ENCODE measurements around the gene C10orf143. TPM values are rescaled to one million over a fixed set of nuclear protein-coding genes. Genes with fewer than 3 reads are reported as not detected.
A peak's percentile ranks its signal among the peaks of the same experiment; 100 is the strongest.

Gene C10orf143
- total RNA-seq, 1 donor from 2014 or later, result 1.4 TPM

DNA sequence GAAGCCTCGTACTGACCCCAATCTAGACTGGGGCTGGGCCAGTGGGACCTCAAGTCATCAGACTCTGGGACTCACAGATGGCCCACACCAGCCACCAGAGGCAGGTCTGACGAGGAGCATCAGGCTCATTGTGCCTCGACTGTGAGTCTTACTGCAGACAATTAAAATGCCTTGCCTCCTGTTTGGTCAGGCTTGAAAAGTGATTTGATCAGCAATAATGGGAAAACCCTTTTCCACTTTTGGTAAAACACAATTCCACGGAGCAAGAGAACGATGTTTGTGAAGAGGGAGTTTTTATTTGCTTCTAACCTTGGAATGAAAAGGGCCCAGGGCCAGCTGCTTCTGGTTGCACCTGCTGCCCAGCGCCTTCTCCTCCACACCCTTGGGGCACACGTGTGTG is 43.9 kb downstream of the C10orf143 start:
- ATAC-seq (no peak), DNase-seq (ENCODE audit: missing footprints) (no peak)
- intact Hi-C loops (cut with DNase I), result no loop called here

DNA sequence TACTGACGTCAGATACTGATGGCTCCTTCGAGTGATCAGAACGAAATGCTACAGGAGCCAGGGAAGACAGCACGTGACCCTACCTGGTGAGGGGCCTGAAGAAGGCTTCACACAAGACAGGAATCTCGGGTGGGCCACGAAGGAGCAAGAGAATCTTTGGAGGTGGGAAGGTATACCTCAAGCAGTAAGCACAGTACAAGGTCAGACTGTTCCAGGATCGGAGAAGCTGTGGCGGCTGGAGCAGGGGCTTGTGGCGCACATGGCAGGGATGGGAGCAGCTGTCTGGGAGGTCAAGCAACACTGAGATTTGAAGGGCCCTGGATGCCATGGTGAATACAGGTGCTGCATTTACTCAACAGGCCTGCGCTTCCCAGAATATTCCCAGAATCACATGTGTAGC is 45.4 kb downstream of the C10orf143 start:
- no peak for ATAC-seq
- intact Hi-C loops (cut with DNase I), result no loop called here
- no peak for DNase-seq (ENCODE audit: missing footprints)

DNA sequence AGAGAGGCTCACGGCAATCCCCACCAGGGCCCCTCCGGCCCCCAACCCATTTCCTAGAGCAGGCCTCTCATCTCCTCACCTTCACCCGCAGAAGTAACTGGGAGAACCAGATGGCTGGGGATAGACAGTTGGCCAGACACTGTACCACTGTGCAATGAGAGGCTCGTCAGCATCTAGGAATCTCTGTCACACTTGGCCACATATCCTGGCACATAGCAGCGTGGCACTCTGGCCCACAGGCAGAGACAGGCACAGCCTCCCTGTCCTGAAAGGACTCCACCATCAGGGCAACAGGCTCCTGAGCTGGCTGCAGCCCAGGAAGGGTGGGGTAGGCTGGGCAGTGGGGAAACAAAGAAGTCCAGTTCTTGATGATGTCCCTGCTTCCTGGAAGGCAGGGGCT is 45.8 kb downstream of the C10orf143 start:
- ATAC-seq (peak; percentile 81), DNase-seq (ENCODE audit: missing footprints) (no peak)
- intact Hi-C loops (cut with DNase I), result no loop called here

DNA sequence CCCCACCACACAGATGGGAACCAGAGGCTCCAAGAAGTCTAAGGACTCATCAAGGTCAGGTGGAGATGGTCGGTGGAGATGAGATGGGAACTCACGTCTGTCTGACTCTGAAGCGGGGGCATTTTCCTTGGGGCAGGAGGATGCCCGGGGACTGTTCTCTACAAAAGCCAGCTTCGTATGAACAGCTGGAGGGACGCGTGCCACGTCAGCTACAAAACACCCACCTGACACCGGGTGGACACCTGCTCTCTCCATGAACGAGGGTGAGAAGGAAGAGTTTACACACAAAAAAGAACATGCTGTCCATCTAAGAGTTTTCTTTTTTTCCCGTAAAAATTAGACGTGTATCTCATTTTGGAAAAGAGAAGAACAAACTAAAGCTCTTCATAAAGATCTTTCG is 47.7 kb downstream of the C10orf143 start:
- ATAC-seq (no peak), DNase-seq (ENCODE audit: missing footprints) (no peak)
- intact Hi-C loops (cut with DNase I), result no loop called here

DNA sequence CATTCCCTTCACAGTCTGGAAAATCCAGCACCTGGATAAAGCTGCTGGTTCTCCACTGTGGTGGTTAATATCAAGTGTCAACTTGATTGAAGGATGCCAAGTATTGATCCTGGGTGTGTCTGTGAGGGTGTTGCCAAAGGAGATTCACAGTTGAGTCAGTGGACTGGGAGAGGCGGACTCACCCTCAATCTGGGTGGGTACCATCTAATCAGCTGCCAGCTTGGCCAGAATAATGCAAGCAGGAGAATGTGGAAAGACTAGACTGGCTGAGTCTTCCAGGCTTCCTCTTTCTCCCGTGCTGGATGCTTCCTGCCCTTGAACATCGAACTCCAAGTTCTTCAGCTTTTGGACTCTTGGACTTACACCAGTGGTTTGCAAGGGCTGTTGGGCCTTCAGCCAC is 48.4 kb downstream of the C10orf143 start:
- no peak for ATAC-seq
- intact Hi-C loops (cut with DNase I), result no loop called here
- DNase-seq (ENCODE audit: missing footprints), result no peak

DNA sequence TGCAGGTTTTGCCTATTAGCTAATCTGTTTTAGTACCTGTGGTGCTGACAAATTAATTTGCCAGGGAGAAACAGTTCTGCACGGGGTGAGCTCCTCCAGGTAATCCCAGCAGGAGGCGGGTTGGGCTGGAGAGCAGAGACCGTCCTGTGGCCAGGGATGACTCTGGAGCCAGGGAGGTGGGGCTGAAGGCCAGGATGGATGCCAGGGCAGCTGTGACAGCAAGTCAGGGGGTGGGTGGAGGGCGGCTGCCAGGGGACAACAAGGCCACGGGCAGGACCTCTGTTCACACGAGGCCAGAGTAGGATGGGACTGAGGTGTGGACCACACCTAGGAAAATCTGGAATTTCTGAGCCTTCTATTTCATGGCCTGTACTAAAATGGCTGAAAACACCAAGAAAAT is 48.9 kb downstream of the C10orf143 start:
- DNase-seq (ENCODE audit: missing footprints), result no peak
- intact Hi-C loops (cut with DNase I), result no loop called here
- ATAC-seq, result no peak

DNA sequence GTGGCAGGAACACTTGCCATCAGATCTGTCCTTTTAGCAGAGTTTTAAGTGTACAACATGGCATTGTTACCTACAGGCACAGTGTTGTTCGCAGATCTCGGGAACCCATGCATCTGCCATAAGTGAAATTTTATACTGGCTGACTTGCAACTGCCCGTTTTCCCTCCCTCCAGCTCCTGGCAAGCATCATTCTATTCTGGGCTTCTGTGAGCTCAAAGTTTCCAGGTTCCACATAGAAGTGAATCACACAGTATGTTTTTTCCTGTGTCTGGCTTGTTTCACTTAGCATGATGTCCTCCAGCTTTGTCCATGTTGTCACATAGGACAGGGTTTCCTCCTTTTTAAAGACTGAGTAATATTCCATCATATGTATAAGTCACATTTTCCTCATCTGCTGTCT is 56.6 kb downstream of the C10orf143 start:
- DNase-seq (ENCODE audit: missing footprints), result no peak
- intact Hi-C loops (cut with DNase I), result no loop called here
- ATAC-seq, result no peak

DNA sequence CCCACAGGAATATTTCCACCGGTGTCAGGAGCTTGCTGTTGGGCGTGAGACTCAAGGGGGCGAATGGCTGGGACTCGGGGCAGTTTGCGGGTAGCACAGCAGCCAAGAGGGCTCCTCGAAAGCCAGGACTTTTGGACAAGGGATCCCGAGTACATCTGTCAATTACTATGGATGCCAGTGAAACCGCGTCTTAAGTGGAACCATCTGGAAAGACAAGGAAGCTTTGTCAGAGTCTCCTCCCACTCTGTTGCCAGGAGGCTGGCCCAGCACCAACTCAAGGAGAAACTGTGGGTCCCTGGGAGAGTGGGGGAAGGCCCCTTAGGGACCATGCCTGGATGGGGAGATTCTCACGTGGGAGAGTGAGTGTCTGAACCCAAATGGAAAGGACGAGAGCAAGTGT is 57.1 kb downstream of the C10orf143 start:
- DNase-seq (ENCODE audit: missing footprints) (no peak), ATAC-seq (no peak)
- intact Hi-C loops (cut with DNase I), result no loop called here

DNA sequence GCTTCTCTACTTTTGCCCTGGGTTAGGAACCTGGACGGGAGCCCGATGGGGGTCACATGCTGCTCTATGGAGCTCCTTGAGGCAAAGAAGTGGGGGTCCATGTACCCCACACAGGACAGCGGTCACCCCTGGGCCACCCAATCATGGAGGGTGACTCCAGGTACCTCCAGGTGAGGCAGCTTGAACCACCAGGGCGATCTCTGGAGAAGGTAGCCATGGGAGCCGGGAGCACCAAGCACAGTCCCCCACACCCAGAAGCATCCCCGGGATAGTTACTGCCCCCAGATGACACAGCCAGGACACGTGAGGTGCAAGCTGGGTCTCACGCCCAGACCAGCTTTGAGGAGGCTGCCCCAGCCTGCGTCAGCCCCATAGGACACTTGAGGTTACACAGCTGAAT is 58.4 kb downstream of the C10orf143 start:
- intact Hi-C loops (cut with DNase I), result no loop called here
- ATAC-seq (no peak), DNase-seq (ENCODE audit: missing footprints) (no peak)

DNA sequence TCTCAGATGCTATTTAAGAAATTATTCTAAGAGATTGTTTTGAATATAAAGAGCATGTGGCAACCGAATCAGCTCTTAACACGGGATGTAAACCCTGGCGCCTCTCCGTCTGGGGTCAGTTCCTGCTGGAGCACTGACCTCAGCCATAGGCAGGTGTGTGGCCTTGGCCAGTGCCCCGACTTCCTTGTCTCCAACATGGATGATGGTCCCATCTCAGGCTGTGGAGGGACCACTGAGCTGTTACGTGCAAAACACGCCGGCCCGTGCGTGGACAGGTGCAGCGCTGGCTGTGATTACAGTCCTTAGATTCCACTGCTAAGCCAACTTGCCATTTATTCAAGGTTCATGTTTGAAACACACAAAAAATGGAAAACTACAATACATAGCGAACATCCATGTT is 59.9 kb downstream of the C10orf143 start:
- intact Hi-C loops (cut with DNase I), result no loop called here
- ATAC-seq, result no peak

DNA sequence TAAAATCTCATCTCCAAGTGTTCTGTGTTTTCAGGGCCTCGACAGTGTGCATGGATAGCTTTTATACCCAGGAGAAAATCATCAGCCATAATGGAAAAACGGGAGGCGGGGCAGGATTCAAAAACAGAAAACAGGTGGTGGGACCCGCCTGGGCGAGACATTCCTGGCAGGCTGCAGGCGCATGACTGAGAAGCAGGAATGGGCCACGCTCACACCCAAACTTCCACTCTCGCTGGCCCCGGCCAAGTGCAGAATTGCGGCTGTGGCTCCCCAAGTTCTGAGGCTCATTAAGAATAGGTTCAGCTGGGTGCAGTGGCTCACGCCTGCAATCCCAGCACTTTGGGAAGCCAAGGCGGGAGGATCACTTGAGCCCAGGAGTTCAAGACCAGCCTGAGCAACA is 60.6 kb downstream of the C10orf143 start:
- DNase-seq (ENCODE audit: missing footprints), result no peak
- intact Hi-C loops (cut with DNase I), result no loop called here
- ATAC-seq, result no peak

More for the DNA sequence above, 59.9 kb downstream of the C10orf143 start:
- no peak for DNase-seq (ENCODE audit: missing footprints)

DNA sequence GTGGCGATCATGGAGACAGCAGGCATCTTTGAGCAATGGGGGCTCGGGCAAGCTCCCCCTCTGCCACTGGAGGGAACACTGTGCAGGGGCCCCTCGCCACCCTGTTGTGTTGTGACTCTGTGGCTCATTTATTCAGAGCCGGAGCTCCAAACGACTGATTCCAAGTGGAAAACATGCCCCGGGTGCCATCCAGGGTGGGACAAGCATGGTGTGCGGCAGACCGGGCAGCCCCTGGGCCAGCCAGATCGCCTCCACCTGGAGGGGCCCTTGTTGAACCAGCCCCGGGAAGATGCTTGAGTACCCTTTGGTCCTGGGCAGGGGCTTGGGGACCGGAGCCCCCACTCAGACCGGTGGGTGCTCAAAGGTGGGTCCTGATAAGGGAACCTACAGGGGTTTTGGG is 61.4 kb downstream of the C10orf143 start:
- intact Hi-C loops (cut with DNase I), result no loop called here
- DNase-seq (ENCODE audit: missing footprints) (no peak), ATAC-seq (no peak)

DNA sequence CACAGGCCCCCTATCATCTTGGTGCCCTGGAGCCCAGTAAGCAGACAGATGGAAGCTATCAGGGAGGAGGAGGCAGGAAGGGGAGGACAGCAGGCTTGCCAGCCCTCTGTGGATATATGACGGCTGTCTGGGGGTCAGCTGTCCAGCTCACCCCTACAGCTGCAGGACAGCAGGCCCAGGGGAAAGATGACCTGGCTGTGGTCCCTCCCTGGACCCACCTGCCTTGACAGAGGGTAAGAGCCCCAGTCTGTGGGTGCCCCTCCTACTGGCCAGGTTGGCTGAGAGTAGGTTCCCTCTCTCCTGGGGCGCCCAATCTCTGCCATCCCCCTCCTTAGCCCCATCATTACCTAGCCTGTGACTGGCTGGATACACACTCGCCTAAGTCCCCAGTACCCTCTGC is 62.5 kb downstream of the C10orf143 start:
- DNase-seq (ENCODE audit: missing footprints) (no peak), ATAC-seq (no peak)
- intact Hi-C loops (cut with DNase I), result no loop called here

DNA sequence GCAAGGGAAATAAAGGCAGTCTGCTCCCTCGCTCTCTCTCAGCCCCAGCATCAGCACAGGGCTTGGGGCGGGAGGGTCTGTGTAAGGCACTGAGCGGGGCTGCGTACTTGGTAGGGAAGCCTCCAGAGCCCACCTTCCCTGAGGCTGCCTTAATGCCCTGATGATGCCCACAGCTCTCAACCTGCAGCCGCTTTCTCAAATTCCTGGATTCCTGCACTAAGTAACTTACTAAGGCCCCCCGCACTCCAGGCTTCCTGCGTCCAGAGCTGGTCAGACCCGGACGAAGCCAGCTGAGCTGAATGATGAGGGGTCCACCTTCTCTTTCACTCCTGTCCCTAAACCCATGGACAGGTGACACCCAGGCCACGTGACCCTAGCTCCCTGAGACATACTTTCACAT is 63.3 kb downstream of the C10orf143 start:
- DNase-seq (ENCODE audit: missing footprints) (no peak), ATAC-seq (no peak)
- intact Hi-C loops (cut with DNase I), result no loop called here

DNA sequence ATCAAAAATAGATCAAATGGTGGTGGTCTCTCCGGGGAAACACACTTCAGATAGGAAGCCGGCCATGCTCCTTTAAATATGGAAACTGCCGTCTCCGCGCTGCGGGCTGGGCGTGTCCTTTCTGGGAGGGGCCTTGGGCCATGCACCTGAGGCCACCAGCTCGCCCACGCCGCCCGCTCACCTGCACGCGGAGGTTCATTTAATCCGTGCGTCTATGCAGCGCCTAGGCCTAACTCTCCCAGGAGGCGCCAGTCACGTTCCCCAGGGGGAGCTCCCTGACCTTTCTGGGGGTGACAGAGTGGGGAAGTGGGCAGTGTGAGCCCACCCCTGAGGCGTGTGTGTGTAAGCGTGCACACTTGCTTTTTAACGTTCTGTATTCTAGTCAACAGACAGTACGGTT is 64.0 kb downstream of the C10orf143 start:
- intact Hi-C loops (cut with DNase I), result no loop called here

DNA sequence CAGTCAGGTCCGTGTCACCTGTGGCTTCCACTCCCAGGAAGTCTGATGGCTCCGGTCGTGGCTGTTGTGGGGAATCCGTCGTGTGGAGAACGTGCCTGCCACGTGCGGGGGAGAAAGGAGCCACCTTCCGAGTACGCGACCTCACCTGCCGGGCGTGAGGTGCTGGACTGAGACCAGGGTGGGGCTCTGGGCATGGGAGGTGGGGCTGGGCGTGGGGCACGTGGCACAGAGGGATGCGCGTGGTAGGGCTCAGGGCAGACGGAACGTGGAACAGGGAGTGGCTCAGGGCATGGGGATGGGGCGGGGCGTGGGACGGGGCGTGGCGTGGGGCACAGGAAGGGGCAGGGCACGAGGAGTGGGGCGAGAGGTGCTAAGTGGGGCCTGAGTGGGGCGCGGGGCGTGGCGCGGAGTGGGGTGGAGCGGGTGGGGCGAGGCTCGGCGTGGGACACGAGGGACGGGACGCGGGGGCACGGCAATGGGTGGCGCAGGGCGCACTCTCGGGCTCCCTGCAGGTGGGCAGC is 64.8 kb downstream of the C10orf143 start:
- intact Hi-C loops (cut with DNase I), result no loop called here
- DNase-seq (ENCODE audit: missing footprints), result no peak
- no peak for ATAC-seq

More for the DNA sequence above, 64.0 kb downstream of the C10orf143 start:
- DNase-seq (ENCODE audit: missing footprints) (no peak), ATAC-seq (no peak)

DNA sequence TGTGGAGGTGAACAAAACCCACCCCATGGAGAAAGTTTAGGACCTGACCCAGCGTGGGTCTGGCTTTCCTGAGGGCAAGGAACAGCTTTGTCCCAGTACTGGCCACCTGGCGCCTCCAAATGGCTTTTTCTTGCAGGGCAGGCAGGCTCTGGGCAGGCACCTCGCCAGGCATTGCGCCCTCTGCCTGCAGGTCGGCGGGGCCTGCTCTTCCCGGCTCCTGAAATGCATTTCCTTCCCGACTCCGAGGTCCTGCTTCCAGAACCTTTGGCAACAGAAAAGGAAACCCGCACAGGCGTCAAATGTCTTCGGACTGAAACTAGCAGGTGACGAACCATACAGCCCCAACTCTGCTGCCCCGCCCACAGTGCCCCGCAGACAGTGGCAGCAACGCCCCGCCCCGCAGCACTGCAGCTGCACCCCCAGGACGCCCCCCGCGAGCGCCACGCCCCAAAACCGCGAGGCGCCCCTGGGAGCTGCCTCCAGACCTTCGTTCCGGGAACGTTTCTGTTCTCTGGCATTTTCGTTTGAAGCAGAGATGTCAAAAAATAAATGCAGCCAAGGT is 65.5 kb downstream of the C10orf143 start:
- ATAC-seq (no peak), DNase-seq (ENCODE audit: missing footprints) (no peak)
- intact Hi-C loops (cut with DNase I), result no loop called here

DNA sequence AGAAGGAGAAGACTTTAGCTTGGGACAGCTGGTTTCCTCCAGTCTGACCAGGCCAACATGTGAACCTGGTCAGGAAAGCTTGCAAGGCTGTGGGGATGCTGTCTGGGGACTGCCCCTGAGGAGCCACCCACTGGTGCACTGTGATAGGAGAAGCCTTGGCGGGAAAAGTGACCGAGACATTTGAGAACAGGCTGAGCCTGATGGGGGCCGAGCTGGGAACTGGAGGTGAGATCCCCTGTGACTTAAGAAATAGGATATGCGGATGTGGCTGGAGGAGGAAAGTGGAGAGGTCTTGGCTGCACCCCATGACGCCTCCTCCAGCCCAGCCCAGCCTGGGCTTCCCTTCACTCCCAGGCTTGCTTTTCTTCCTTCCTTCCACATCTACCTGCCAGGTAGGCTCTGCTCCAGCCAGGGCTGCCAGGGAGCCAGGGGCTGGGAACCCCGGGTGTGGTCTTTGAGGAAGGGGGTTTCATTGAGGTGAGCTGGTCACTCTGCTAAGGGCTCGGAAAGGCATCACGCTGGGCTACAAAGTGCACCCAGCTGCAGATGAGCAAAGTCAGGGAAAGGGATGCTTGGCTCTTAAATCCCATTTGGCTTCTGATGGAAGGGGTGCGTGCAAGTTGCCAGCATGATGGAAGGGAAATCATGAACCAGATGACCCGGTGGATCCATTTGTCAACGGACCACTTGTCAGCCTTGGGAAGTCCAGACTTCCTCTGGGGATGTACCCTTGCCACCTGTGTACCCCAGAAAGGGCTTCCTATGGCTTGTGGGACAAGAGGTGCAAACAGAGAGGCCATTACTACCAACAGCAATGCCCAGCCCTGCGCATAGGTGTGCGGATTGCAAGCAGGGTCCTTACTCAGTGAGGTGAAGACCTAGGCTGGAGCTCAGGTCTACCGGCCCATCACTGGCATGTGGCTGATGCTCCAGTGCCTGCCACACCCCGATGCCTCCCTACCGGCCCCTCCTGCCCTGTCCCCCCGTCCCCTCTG is 66.3 kb downstream of the C10orf143 start:
- ATAC-seq, result no peak
- intact Hi-C loops (cut with DNase I), result no loop called here
- no peak for DNase-seq (ENCODE audit: missing footprints)

DNA sequence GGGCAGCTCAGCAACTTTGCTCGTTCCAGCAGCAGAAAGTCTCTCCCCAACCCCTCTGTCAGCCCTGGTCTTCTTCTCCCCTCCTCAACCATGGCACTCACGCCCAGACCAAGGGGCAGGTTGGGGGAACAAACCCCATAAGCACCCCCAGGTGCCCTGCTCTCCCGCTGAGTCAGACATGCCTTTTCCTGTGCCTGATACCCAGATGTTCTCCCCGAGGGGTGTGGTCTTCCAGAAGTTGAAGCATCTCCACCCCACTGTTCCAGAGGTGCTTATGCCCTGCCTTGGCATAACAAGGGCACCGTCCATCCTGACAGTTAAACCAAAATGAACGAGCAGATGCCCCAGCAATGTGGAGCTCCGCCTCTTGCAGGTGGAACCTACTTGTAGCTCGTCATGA is 67.1 kb downstream of the C10orf143 start:
- DNase-seq (ENCODE audit: missing footprints) (no peak), ATAC-seq (no peak)
- intact Hi-C loops (cut with DNase I), result no loop called here

DNA sequence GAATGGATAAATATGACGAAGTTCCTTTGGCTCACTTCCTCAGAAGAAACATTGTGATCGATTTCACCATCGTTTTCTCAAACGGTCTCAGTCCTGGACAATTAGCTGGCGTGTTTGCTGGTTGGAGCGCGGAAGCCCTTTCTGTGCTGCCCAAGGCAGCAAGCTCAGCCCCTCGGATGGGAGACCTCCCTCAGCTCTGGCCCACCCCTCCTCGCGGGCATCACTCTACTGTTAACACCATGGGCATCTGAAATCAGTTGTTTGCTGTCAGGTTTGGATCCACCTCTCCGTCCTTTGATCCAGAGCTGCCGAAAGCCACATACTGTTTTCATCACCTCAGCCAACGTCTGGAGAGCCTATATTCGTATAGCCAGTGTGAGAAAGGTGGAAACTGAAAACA is 68.2 kb downstream of the C10orf143 start:
- intact Hi-C loops (cut with DNase I), result no loop called here
- ATAC-seq, result no peak
- no peak for DNase-seq (ENCODE audit: missing footprints)
